AG10803 (cell line): ENCODE measurements around the gene KDM1A.

ENCODE experiments used
- DNase-seq: peaks from one replicate; pipeline ENCODE4 v3.0.0; 2010; ENCODE audit warnings: low read depth
- H3K4me3 ChIP-seq: 2 replicates; pipeline ENCODE4 v1.5.1; 2011; ENCODE audit warnings: mild to moderate bottlenecking, low read length, control low read depth
- TF ChIP-seq, protein P1 (sequence below): conservative IDR thresholded peaks from 2 replicates; pipeline ENCODE4 v1.5.1; 2011; ENCODE audit warnings: mild to moderate bottlenecking, low read length, control low read depth, inconsistent platforms

KDM1A gene

DNA sequence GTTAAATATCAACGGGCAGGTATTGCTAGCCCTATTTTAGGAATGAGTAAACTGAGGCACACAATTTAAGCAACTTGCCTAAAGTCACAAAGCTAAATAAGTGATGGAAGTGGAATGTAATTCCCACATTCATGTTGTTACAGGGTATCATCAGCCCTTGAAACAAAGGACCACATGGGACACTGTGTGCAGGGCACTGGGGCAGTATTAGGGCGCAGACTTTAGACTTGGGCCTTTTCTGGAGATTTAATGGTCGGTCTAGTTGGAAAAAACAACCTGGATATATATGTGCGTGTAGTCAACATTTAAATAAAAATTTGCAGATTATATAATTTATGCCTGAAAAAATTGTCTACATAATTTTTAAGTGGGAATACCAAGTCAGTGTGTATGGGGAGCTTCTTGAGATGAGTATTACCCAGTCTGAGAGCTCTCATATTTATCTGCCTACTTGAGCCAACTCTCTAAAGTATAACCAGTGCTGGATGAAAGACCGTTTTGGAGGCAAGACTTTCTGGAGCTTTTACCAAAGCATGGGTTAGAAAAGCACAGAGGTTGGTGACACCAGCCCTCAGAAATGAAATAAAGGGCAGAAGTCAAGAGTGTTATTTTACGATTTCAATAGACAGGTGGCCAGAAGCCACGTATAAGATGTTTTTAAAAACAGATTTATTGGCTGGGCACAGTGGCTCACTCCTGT, 1.6 kb downstream of the KDM1A start:
- no peak for DNase-seq
- H3K4me3 ChIP-seq = peak overlapping the region; percentile 86
- TF ChIP-seq, protein P1, sequence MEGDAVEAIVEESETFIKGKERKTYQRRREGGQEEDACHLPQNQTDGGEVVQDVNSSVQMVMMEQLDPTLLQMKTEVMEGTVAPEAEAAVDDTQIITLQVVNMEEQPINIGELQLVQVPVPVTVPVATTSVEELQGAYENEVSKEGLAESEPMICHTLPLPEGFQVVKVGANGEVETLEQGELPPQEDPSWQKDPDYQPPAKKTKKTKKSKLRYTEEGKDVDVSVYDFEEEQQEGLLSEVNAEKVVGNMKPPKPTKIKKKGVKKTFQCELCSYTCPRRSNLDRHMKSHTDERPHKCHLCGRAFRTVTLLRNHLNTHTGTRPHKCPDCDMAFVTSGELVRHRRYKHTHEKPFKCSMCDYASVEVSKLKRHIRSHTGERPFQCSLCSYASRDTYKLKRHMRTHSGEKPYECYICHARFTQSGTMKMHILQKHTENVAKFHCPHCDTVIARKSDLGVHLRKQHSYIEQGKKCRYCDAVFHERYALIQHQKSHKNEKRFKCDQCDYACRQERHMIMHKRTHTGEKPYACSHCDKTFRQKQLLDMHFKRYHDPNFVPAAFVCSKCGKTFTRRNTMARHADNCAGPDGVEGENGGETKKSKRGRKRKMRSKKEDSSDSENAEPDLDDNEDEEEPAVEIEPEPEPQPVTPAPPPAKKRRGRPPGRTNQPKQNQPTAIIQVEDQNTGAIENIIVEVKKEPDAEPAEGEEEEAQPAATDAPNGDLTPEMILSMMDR = no peak

DNA sequence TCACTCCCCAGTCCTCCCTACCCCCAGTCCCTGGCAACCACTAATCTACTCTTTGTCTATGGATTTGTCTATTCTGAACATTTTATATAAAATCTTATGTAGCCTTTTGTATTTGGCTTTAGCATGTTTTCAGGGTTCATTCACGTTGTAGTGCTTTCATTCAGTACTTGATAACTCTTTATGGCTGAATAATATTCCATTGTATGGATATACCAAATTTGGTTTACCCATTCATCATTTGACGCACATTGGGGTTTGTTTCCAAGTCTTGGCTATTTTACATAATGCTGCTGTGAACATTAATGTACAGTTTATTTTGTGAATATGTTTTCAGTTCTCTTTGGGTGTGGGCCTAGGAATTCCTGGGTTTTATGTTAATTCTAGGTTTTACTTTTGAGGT, 2.6 kb downstream of the KDM1A start:
- TF ChIP-seq, protein P1 = no peak
- H3K4me3 ChIP-seq = no peak overlapping the region

DNA sequence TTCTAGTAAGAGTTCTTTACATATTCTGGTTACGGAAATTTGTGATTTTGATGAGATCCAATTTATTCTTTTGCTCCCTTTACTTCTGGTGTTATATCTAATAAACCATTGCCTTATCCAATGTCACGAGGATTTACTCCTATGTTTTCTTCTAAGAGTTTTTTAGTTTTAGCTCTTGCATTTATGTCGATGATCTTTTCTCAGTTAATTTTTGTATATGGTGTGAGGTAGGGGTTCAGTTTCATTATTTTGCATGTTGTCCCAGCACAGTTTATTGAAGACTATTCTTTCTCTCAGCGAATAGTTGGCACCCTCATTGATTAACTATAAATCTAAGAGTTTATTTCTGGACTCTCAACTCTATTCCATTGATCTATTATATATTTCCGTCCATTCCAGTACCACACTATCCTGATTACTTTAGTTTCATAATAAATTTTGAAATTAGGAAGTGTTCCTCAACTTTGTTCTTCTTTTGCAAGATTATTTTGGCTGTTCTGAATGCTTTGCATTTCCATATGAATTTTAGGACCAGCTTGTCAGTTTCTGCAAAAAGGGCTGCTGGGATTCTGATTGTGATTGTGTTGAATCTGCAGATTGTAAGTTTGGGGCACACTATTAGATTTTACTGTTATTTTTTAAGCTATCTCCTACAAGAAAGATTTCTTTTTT, 4.0 kb downstream of the KDM1A start:
- TF ChIP-seq, protein P1 = no peak
- H3K4me3 ChIP-seq = no peak overlapping the region
- no peak for DNase-seq

More for the DNA sequence above, 2.6 kb downstream of the KDM1A start:
- DNase-seq = no peak

DNA sequence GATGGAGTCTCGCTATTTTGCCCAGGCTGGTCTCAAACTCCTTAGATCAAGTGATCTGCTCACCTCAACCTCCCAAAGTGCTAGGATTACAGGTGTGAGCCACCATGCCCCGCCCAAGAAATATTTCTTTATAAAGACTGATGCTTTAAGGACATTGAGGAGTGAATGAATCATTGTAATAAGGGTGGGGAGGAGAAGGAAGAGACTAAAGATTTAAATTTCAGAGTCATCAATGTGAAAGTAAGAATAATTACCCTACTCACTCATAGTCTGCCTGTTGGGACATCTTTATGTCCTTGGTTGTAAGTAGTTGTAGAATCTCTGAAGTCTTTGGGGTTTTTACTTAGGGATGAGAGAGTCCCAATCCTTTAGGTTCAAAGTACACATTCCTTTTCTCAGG, 7.3 kb downstream of the KDM1A start:
- TF ChIP-seq, protein P1 = no peak
- H3K4me3 ChIP-seq = no peak overlapping the region

DNA sequence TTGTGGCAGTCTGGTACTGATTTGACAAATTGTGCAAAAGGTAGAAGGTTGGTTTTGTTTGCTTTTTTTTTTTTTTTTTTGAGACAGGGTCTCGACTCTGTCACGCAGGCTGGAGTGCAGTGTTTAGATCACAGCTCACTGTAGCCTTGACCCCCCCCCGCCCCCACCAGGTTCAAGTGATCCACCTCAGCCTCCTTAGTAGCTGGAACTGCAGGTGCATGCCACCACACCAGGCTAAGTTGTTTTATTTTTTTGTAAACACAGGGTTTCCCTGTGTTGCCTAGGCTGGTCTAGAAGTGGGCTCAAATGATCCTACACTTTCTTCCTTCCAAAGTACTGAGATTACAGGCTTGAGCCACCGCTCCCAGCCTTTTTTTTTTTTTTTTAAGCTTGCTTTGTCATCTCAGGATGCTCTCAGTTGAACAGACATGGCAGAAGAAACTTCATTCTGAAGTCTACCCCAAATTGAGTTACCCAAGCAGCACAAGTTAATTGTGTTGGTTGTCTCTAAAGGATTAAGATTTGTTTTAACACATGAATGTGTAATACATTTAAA, 8.2 kb downstream of the KDM1A start:
- TF ChIP-seq, protein P1 = no peak
- H3K4me3 ChIP-seq = no peak overlapping the region
- no peak for DNase-seq

More for the DNA sequence above, 7.3 kb downstream of the KDM1A start:
- DNase-seq = no peak

DNA sequence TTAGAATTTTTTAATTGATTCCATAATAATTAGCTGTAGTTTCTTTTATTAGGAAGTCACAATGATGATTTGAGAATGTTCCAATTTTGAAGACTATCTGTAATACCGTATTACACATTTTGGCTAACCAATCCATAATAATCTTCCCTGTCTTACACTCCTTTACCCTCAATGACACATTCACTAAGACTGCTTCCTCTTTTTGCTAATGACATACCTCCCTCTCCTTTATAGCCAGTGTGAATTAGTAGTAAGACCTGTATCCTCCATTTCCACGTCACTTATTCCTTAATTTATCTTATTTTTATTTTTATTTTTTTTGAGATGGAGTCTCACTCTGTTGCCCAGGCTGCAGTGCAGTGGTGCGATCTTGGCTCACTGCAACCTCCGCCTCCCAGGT, 10.1 kb downstream of the KDM1A start:
- TF ChIP-seq, protein P1 = no peak
- DNase-seq = no peak
- no peak overlapping the region for H3K4me3 ChIP-seq

DNA sequence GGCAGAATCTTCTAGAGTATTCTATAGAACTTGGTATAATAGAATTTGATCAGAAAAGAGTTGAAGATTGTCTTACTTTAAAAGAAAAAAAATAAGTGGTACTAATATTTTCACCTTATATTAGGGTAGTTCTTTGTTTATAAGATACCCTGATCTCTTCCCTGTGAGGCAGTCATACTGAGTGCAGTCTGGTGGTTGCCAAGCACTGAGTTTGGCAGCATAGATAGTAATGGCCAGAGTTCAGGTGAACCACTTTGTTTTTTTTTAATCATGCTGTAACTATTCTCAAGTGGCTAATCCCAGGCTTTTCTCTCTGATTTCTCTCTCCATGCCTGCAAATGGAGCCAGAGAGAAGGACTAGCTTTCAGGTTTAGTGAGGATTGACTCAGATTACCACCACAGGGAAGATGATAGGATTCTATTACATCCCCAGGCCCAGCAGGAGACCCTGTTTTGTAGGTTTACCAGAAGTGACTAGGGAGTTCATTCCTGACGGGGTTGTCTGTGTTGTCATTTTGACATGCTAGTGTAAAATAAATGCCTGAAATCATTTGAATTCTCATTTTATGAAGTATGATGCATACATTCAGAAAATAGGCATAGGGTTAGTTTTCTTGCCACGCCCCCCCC, 16.7 kb downstream of the KDM1A start:
- TF ChIP-seq, protein P1 = no peak
- DNase-seq = no peak

More for the DNA sequence above, 16.7 kb downstream of the KDM1A start:
- no peak overlapping the region for H3K4me3 ChIP-seq
